PC-9 (cell line): ENCODE data around the gene SLC46A2. TPM values are rescaled to one million over a fixed set of nuclear protein-coding genes. Genes with fewer than 3 reads are reported as not detected.

Experiments
- BruUV-seq: library from RNA; stranded (reverse); fragments of 400-500 nt; replicated peaks from 2 replicates; lab custom pipeline; 2021; lab: Mats Ljungman, UMichigan
- CTCF ChIA-PET: fragments of 300-600 bp; sonication (Branson Sonifier 250); formaldehyde crosslinking; loops from one replicate; lab custom pipeline; 2022; ENCODE audit warnings: antibody characterized with exemption; lab: Charles Lee
- POLR2A ChIA-PET: fragments of 300-600 bp; sonication (Branson Sonifier 250); formaldehyde crosslinking; loops from one replicate; lab custom pipeline; 2022; ENCODE audit warnings: antibody characterized with exemption; ENCODE audit not compliant: unreplicated experiment; lab: Charles Lee
- DNase-seq, 2 experiments: peaks; one replicate each; pipeline versions ENCODE4 v3.0.0 to v3.0.0-alpha.2; 2015 to 2022; ENCODE audit warnings: mixed read lengths in 1 of 2
- H2AFZ ChIP-seq: fragments of 200-600 bp; sonication (generic); 2 replicates; pipeline ENCODE4 v1.8.1; 2017; ENCODE audit warnings: antibody characterized with exemption
- H3F3A ChIP-seq: fragments of 200-600 bp; sonication (generic); 2 replicates; pipeline ENCODE4 v1.8.1; 2017; ENCODE audit warnings: antibody characterized with exemption, mild to moderate bottlenecking, low read depth; ENCODE audit not compliant: insufficient read depth
- H3K27ac ChIP-seq: fragments of 200-600 bp; sonication (generic); 2 replicates; pipeline ENCODE4 v1.6.1; 2016; ENCODE audit warnings: mixed run types
- H3K27me3 ChIP-seq: fragments of 200-600 bp; sonication (generic); 2 replicates; pipeline ENCODE4 v1.6.1; 2016; ENCODE audit warnings: low read depth, mixed run types; ENCODE audit not compliant: insufficient read depth
- H3K36me3 ChIP-seq: fragments of 200-600 bp; sonication (generic); 2 replicates; pipeline ENCODE4 v1.6.1; 2016; ENCODE audit warnings: low read depth, mixed run types
- H3K4me1 ChIP-seq: fragments of 200-600 bp; sonication (generic); replicated peaks from 2 replicates; pipeline ENCODE4 v1.6.1; 2016; ENCODE audit warnings: mixed run types; ENCODE audit not compliant: insufficient read depth
- H3K4me2 ChIP-seq: fragments of 200-600 bp; sonication (generic); 2 replicates; pipeline ENCODE4 v1.6.1; 2017; ENCODE audit warnings: mixed run types
- H3K4me3 ChIP-seq: fragments of 200-600 bp; sonication (generic); 2 replicates; pipeline ENCODE4 v1.6.1; 2016; ENCODE audit warnings: mixed run types
- H3K79me2 ChIP-seq: fragments of 200-600 bp; sonication (generic); 2 replicates; pipeline ENCODE4 v1.6.1; 2017; ENCODE audit warnings: low read depth, mixed run types
- H3K9me2 ChIP-seq: fragments of 200-600 bp; sonication (generic); 2 replicates; pipeline ENCODE4 v1.8.1; 2017; ENCODE audit warnings: mild to moderate bottlenecking; ENCODE audit not compliant: insufficient read depth
- H3K9me3 ChIP-seq: fragments of 200-600 bp; sonication (generic); 2 replicates; pipeline ENCODE4 v1.8.1; 2016; ENCODE audit warnings: low read depth; ENCODE audit not compliant: insufficient read depth
- H4K20me1 ChIP-seq: fragments of 200-600 bp; sonication (generic); 2 replicates; pipeline ENCODE4 v1.8.1; 2017; ENCODE audit not compliant: insufficient read depth
- CTCF ChIP-seq: fragments of 200-600 bp; sonication (generic); conservative IDR thresholded peaks from 2 replicates; pipeline ENCODE4 v1.6.1; 2017; ENCODE audit warnings: mixed run types, antibody characterized with exemption, mild to moderate bottlenecking, moderate library complexity
- EZH2 ChIP-seq: fragments of 200-600 bp; sonication (generic); IDR thresholded peaks from 2 replicates; pipeline ENCODE4 v1.8.0; 2017; ENCODE audit warnings: antibody characterized with exemption, low read depth
- intact Hi-C: fragments of 100-400 bp; cut with micrococcal nuclease; formaldehyde crosslinking; loops from one replicate; pipeline ENCODE4 v1.10.0; 2022; ENCODE audit not compliant: unreplicated experiment
- total RNA-seq: library from RNA; stranded (reverse); gene quantifications from 2 replicates; pipeline ENCODE4 v1.2.3, GENCODE V29; 2021

Gene SLC46A2
- total RNA-seq, 1 experiment from 2014 or later = not detected

GRCh38 chr9:112900901-112901300 lies 10.2 kb upstream of the SLC46A2 start:
- POLR2A ChIA-PET = no interaction called here
- H3K36me3 ChIP-seq = no peaks in the 10 kb centered on the region
- no peaks in the 10 kb centered on the region for H3K9me3 ChIP-seq
- no peak overlapping the region for H3K4me3 ChIP-seq
- TF ChIP-seq CTCF (no peak), EZH2 (no peak)
- peaks cover 7% of the 10 kb centered on the region; the same call in 1 of the 2 replicates for H3K4me1 ChIP-seq
- H3K27me3 ChIP-seq = no peaks in the 10 kb centered on the region
- no peak overlapping the region for H2AFZ ChIP-seq
- CTCF ChIA-PET = no interaction called here
- no peak overlapping the region for H3K4me2 ChIP-seq
- DNase-seq = no peak
- no peaks in the 10 kb centered on the region for H3K9me2 ChIP-seq
- H3K27ac ChIP-seq = no peak overlapping the region
- H3F3A ChIP-seq = no peaks in the 10 kb centered on the region; the same call in 1 of the 2 replicates
- H4K20me1 ChIP-seq = no peaks in the 10 kb centered on the region
- no TSS peak for BruUV-seq
- no peaks in the 10 kb centered on the region for H3K79me2 ChIP-seq
- intact Hi-C loops = loop anchor here (10.0 kb wide), 2 partner anchors 436 to 786 kb away; no protein-coding TSS in a partner anchor

GRCh38 chr9:112900488-112900887 lies 9.8 kb upstream of the SLC46A2 start:
- H3K79me2 ChIP-seq = no peaks in the 10 kb centered on the region

GRCh38 chr9:112898872-112899311 lies 8.2 kb upstream of the SLC46A2 start:
- Histone ChIP-seq H3K9me2 (no peaks in the 10 kb centered on the region), H3F3A (no peaks in the 10 kb centered on the region; the same call in 1 of the 2 replicates), H3K27me3 (no peaks in the 10 kb centered on the region), H3K4me1 (peaks cover 7% of the 10 kb centered on the region; the same call in 1 of the 2 replicates), H3K4me2 (no peak overlapping the region), H3K9me3 (no peaks in the 10 kb centered on the region), H3K4me3 (no peak overlapping the region), H3K27ac (no peak overlapping the region), H3K36me3 (no peaks in the 10 kb centered on the region), H2AFZ (no peak overlapping the region), H3K79me2 (no peaks in the 10 kb centered on the region), H4K20me1 (no peaks in the 10 kb centered on the region)
- ChIA-PET CTCF (no interaction called here), POLR2A (interaction anchor here (0.6 kb wide), 1 partner anchor 145 kb away, joined by 3 read pairs; no protein-coding TSS in a partner anchor)
- no TSS peak for BruUV-seq
- no peak for TF ChIP-seq EZH2
- no peak for TF ChIP-seq CTCF
- intact Hi-C loops = loop anchor here (10.0 kb wide), 1 partner anchor 524 kb away; no protein-coding TSS in a partner anchor
- peak in 1 of 2 experiments; percentile 49 for DNase-seq

More at GRCh38 chr9:112900488-112900887, 9.8 kb upstream of the SLC46A2 start:
- no peak for DNase-seq
- Histone ChIP-seq H3K9me3 (no peaks in the 10 kb centered on the region), H3K4me1 (peaks cover 7% of the 10 kb centered on the region; the same call in 1 of the 2 replicates), H4K20me1 (no peaks in the 10 kb centered on the region), H3K27me3 (no peaks in the 10 kb centered on the region), H3K27ac (no peak overlapping the region), H3K9me2 (no peaks in the 10 kb centered on the region), H2AFZ (no peak overlapping the region), H3K36me3 (no peaks in the 10 kb centered on the region), H3K4me2 (no peak overlapping the region), H3F3A (no peaks in the 10 kb centered on the region; the same call in 1 of the 2 replicates), H3K4me3 (no peak overlapping the region)
- intact Hi-C loops = loop anchor here (10.0 kb wide), 2 partner anchors 436 to 786 kb away; no protein-coding TSS in a partner anchor
- POLR2A ChIA-PET = no interaction called here
- no TSS peak for BruUV-seq
- TF ChIP-seq CTCF (no peak), EZH2 (no peak)
- CTCF ChIA-PET = no interaction called here
